ENCODE results near the gene IQCE.
"Not testable (repeated sequence)": the region's sequence is repeated elsewhere in the genome, so short reads cannot be mapped to it uniquely, and the experiment has no call there.

The IQCE gene

GRCh38 chr7:2529161-2530070 lies 29.4 kb upstream of the IQCE start:
- 0 out of 2 replicates have a peak, but pooled peaks cover 20% of the 10 kb centered on the region for H3K27me3 ChIP-seq (ENCODE audit: insufficient read depth, low read length)
- no peak overlapping the region for H3K27ac ChIP-seq (ENCODE audit: low read depth, low read length, poor library complexity, severe bottlenecking)
- no peak overlapping the region for H3K4me3 ChIP-seq (ENCODE audit: low read depth, low read length, poor library complexity, severe bottlenecking)
- no peaks in the 10 kb centered on the region for H3K36me3 ChIP-seq (ENCODE audit: insufficient read depth, low read length)
- no peaks in the 10 kb centered on the region for H3K9me2 ChIP-seq (ENCODE audit: low read depth, low read length)
- no peak for TF ChIP-seq CTCF (IDR thresholded peaks at IDR 0.05; ENCODE audit: low read length)
- no peaks in the 10 kb centered on the region for H3K79me2 ChIP-seq (ENCODE audit: insufficient read depth, low read length)
- no peaks in the 10 kb centered on the region for H3F3A ChIP-seq (ENCODE audit: insufficient read depth, low read length)
- H3K9me3 ChIP-seq (ENCODE audit: low read length), result no peaks in the 10 kb centered on the region
- no peaks in the 10 kb centered on the region for H3K4me1 ChIP-seq (ENCODE audit: insufficient read depth, low read length, severe bottlenecking)
- H2AFZ ChIP-seq (ENCODE audit: low read length), result no peak overlapping the region
- no peaks in the 10 kb centered on the region for H4K20me1 ChIP-seq (ENCODE audit: insufficient read depth, low read length)
- no peak overlapping the region for H3K4me2 ChIP-seq (ENCODE audit: low read length)
- H3K9ac ChIP-seq (ENCODE audit: low read length), result no peak overlapping the region

- Histone ChIP-seq H3F3A (ENCODE audit: insufficient read depth, low read length) (no peaks in the 10 kb centered on the region), H4K20me1 (ENCODE audit: insufficient read depth, low read length) (no peaks in the 10 kb centered on the region), H3K27me3 (ENCODE audit: insufficient read depth, low read length) (0 out of 2 replicates have a peak, but pooled peaks cover 18% of the 10 kb centered on the region), H3K27ac (ENCODE audit: low read depth, low read length, poor library complexity, severe bottlenecking) (no peak overlapping the region), H2AFZ (ENCODE audit: low read length) (no peak overlapping the region), H3K4me3 (ENCODE audit: low read depth, low read length, poor library complexity, severe bottlenecking) (no peak overlapping the region), H3K79me2 (ENCODE audit: insufficient read depth, low read length) (no peaks in the 10 kb centered on the region), H3K9ac (ENCODE audit: low read length) (no peak overlapping the region), H3K4me1 (ENCODE audit: insufficient read depth, low read length, severe bottlenecking) (no peaks in the 10 kb centered on the region), H3K9me2 (ENCODE audit: low read depth, low read length) (no peaks in the 10 kb centered on the region), H3K36me3 (ENCODE audit: insufficient read depth, low read length) (no peaks in the 10 kb centered on the region), H3K9me3 (ENCODE audit: low read length) (no peaks in the 10 kb centered on the region), H3K4me2 (ENCODE audit: low read length) (no peak overlapping the region)
- TF ChIP-seq EZH2 (IDR thresholded peaks at IDR 0.05; ENCODE audit: borderline replicate concordance, low read length), result no peak
Measured at GRCh38 chr7:2530071-2530987, 28.4 kb upstream of the IQCE start.

GRCh38 chr7:2530994-2531795 lies 27.6 kb upstream of the IQCE start:
- not testable (repeated sequence) for H3K36me3 ChIP-seq (ENCODE audit: insufficient read depth, low read length); H3K9me3 ChIP-seq (ENCODE audit: low read length); H3K4me2 ChIP-seq (ENCODE audit: low read length); H3K9me2 ChIP-seq (ENCODE audit: low read depth, low read length); H3K9ac ChIP-seq (ENCODE audit: low read length); H3K79me2 ChIP-seq (ENCODE audit: insufficient read depth, low read length); H2AFZ ChIP-seq (ENCODE audit: low read length); H3F3A ChIP-seq (ENCODE audit: insufficient read depth, low read length); H4K20me1 ChIP-seq (ENCODE audit: insufficient read depth, low read length); H3K4me1 ChIP-seq (ENCODE audit: insufficient read depth, low read length, severe bottlenecking); H3K27ac ChIP-seq (ENCODE audit: low read depth, low read length, poor library complexity, severe bottlenecking); H3K4me3 ChIP-seq (ENCODE audit: low read depth, low read length, poor library complexity, severe bottlenecking); H3K27me3 ChIP-seq (ENCODE audit: insufficient read depth, low read length)

- not testable (repeated sequence) for H3K4me1 ChIP-seq (ENCODE audit: insufficient read depth, low read length, severe bottlenecking); H4K20me1 ChIP-seq (ENCODE audit: insufficient read depth, low read length); H3K79me2 ChIP-seq (ENCODE audit: insufficient read depth, low read length); H3K4me2 ChIP-seq (ENCODE audit: low read length); H3K4me3 ChIP-seq (ENCODE audit: low read depth, low read length, poor library complexity, severe bottlenecking); H3K36me3 ChIP-seq (ENCODE audit: insufficient read depth, low read length); H3K27ac ChIP-seq (ENCODE audit: low read depth, low read length, poor library complexity, severe bottlenecking); H2AFZ ChIP-seq (ENCODE audit: low read length); H3K9ac ChIP-seq (ENCODE audit: low read length); H3K27me3 ChIP-seq (ENCODE audit: insufficient read depth, low read length); H3F3A ChIP-seq (ENCODE audit: insufficient read depth, low read length); H3K9me2 ChIP-seq (ENCODE audit: low read depth, low read length); H3K9me3 ChIP-seq (ENCODE audit: low read length)
Measured at GRCh38 chr7:2531796-2532110, 27.0 kb upstream of the IQCE start.

- H3K4me3 ChIP-seq (ENCODE audit: low read depth, low read length, poor library complexity, severe bottlenecking); H3K27me3 ChIP-seq (ENCODE audit: insufficient read depth, low read length); H3F3A ChIP-seq (ENCODE audit: insufficient read depth, low read length); H3K79me2 ChIP-seq (ENCODE audit: insufficient read depth, low read length); H3K9me3 ChIP-seq (ENCODE audit: low read length); H3K4me2 ChIP-seq (ENCODE audit: low read length); H3K9ac ChIP-seq (ENCODE audit: low read length); H2AFZ ChIP-seq (ENCODE audit: low read length); H3K4me1 ChIP-seq (ENCODE audit: insufficient read depth, low read length, severe bottlenecking); H3K27ac ChIP-seq (ENCODE audit: low read depth, low read length, poor library complexity, severe bottlenecking); H3K36me3 ChIP-seq (ENCODE audit: insufficient read depth, low read length); H3K9me2 ChIP-seq (ENCODE audit: low read depth, low read length); H4K20me1 ChIP-seq (ENCODE audit: insufficient read depth, low read length): not testable (repeated sequence)
Measured at GRCh38 chr7:2532199-2532772, 26.5 kb upstream of the IQCE start.

- not testable (repeated sequence) for H3K27ac ChIP-seq (ENCODE audit: low read depth, low read length, poor library complexity, severe bottlenecking); H3K79me2 ChIP-seq (ENCODE audit: insufficient read depth, low read length); H3K9me3 ChIP-seq (ENCODE audit: low read length); H3K36me3 ChIP-seq (ENCODE audit: insufficient read depth, low read length); H3K9ac ChIP-seq (ENCODE audit: low read length); H3K4me1 ChIP-seq (ENCODE audit: insufficient read depth, low read length, severe bottlenecking); H3K4me2 ChIP-seq (ENCODE audit: low read length); H3K27me3 ChIP-seq (ENCODE audit: insufficient read depth, low read length); H2AFZ ChIP-seq (ENCODE audit: low read length); H4K20me1 ChIP-seq (ENCODE audit: insufficient read depth, low read length); H3K4me3 ChIP-seq (ENCODE audit: low read depth, low read length, poor library complexity, severe bottlenecking); H3F3A ChIP-seq (ENCODE audit: insufficient read depth, low read length); H3K9me2 ChIP-seq (ENCODE audit: low read depth, low read length)
Measured at GRCh38 chr7:2532816-2533215, 26.0 kb upstream of the IQCE start.
